Effector memory CD4-positive, alpha-beta T cell (primary cell): ENCODE data around the gene MDN1.

Source experiments
- DNase-seq, 3 donors: peaks; one replicate each; pipeline ENCODE4 v3.0.0-alpha.2; 2020
- H3K27ac ChIP-seq: 2 replicates; pipeline ENCODE4 v1.7.0; 2013; ENCODE audit warnings: mild to moderate bottlenecking, low read length, moderate library complexity; ENCODE audit not compliant: insufficient read depth, poor library complexity, severe bottlenecking
- H3K27me3 ChIP-seq: replicated peaks from 2 replicates; pipeline ENCODE4 v1.7.0; 2013; ENCODE audit warnings: mild to moderate bottlenecking, low read length; ENCODE audit not compliant: insufficient read depth, control insufficient read depth, poor library complexity, severe bottlenecking
- H3K36me3 ChIP-seq: 2 replicates; pipeline ENCODE4 v1.7.0; 2013; ENCODE audit warnings: mild to moderate bottlenecking, low read length, moderate library complexity; ENCODE audit not compliant: control insufficient read depth, insufficient read depth
- H3K4me1 ChIP-seq: 2 replicates; pipeline ENCODE4 v1.7.0; 2013; ENCODE audit warnings: low read length, mild to moderate bottlenecking; ENCODE audit not compliant: control insufficient read depth, insufficient read depth, poor library complexity, severe bottlenecking
- H3K4me3 ChIP-seq: 2 replicates; pipeline ENCODE4 v1.7.0; 2013; ENCODE audit warnings: low read length, low read depth, mild to moderate bottlenecking; ENCODE audit not compliant: insufficient read depth, poor library complexity, severe bottlenecking
- H3K9me3 ChIP-seq: 2 replicates; pipeline ENCODE4 v1.7.0; 2013; ENCODE audit warnings: mild to moderate bottlenecking, low read length, moderate library complexity; ENCODE audit not compliant: control insufficient read depth

The MDN1 gene

DNA sequence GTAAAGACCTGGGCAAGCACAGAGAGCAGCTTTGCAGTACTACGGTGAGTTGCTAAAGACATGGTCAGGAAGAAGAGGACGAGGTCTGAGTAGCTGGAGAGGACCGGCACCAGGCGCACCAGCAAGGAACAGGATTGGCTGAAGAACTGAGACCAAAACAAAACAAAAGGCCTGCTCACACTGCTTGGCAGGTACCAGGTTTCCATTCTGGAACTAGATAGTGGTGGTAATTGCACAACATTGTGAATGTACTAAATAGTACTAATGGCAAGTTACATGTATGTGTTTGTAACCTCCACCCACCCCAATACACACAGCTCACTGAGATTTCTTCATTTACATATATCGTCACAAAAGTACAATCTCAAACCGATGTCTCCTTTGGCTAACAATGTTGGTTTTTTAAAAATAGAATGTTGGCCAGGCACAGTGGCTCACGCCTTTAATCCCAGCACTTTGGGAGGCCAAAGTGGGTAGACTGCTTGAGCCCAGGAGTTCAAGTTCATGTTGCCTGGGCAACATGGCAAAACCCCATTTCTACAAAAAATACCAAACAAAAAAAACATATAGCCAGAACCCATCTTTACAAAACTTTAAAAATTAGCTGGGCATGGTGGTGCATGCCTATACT lies 148.5 kb downstream of the MDN1 start:
- H3K36me3 ChIP-seq = peaks cover 89% of the 10 kb centered on the region
- no peak for DNase-seq
- no peaks in the 10 kb centered on the region for H3K27me3 ChIP-seq
- no peak overlapping the region for H3K4me3 ChIP-seq
- no peaks in the 10 kb centered on the region for H3K9me3 ChIP-seq
- H3K27ac ChIP-seq = no peak overlapping the region
- no peaks in the 10 kb centered on the region for H3K4me1 ChIP-seq

DNA sequence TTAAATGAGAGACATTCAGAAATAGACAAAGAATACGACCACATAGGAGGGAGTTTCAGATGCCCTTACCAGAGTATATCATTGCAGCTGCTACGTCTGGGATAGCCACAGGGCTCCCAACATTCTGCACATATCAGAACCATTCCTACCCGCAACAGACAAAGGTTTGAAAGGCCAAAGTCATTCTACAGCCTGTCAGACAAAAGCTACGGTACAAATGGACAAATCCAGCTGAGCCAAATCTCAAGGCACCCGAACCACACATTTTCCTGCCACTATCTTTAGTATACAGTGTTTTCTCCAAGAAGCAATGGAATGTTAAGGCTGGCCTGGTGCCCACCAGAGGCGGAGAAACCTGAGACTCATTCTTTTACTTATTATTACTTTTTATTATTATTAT lies 150.6 kb downstream of the MDN1 start:
- Histone ChIP-seq H3K4me1 (no peaks in the 10 kb centered on the region), H3K27ac (no peak overlapping the region), H3K9me3 (no peaks in the 10 kb centered on the region), H3K4me3 (no peak overlapping the region), H3K27me3 (no peaks in the 10 kb centered on the region), H3K36me3 (peaks cover 85% of the 10 kb centered on the region)
- DNase-seq = no peak

DNA sequence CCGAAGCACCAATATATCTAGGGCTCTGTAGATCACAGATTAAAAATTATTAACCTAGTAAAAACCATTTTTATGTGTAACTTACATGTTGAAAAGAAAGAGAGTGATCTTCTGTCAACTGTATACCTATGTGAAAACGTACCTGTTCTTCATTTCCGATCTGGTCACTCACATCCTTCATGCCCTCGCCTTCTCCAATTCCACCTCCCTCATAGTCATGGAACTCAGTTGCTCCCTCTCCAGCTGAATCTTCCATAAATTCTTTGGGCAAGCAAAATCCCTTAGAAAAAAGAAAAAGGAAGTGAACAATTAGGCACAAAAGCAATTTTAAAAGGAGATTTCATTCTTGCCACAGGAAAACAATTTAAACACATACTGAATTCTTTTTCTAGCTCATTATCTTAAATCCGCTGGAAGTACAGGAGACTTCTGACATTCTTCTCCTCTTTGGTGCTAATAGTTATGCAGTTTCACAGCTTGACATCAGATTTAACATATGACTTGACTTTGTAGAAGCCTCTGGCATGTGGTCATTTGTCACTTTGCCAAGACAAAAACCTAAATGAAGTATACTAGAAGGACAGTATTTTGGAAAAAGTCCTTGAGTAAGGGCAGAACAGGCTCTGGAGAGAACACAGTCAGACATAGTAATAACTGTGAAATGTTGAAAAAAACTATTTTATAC lies 151.6 kb downstream of the MDN1 start:
- DNase-seq = no peak
- no peaks in the 10 kb centered on the region for H3K27me3 ChIP-seq
- no peaks in the 10 kb centered on the region for H3K4me1 ChIP-seq
- H3K9me3 ChIP-seq = no peaks in the 10 kb centered on the region
- peaks cover 81% of the 10 kb centered on the region for H3K36me3 ChIP-seq
- no peak overlapping the region for H3K27ac ChIP-seq
- H3K4me3 ChIP-seq = no peak overlapping the region

DNA sequence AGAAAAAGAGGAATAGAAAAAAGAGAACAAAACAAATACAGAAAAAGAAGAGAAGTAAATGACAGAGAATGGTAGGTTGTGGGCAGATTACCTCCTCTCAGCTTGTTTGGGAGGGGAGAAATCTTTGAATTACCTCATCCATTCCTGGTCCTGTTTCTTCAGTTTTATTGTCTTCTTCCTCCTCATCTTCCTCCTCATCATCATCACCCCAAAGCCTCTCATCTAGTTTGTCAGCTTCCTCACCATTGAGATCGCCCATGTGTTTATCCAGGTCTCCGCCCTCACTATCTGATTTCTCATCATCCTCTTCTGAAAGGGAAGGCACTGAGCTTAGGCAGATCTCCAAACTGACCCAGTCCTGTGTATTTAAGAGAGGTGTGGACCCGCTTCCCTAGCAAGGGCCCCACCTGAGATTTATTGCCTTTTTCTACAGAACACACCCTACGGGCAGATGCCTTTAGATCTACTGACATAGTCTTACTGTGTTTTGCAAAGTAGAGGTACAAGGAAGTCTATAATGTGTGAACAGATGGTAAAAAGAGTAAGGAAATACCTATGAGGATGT lies 156.9 kb downstream of the MDN1 start:
- H3K36me3 ChIP-seq = peaks cover 76% of the 10 kb centered on the region
- H3K9me3 ChIP-seq = no peaks in the 10 kb centered on the region
- DNase-seq = no peak
- no peaks in the 10 kb centered on the region for H3K27me3 ChIP-seq
- no peak overlapping the region for H3K4me3 ChIP-seq
- no peak overlapping the region for H3K27ac ChIP-seq
- H3K4me1 ChIP-seq = no peaks in the 10 kb centered on the region

DNA sequence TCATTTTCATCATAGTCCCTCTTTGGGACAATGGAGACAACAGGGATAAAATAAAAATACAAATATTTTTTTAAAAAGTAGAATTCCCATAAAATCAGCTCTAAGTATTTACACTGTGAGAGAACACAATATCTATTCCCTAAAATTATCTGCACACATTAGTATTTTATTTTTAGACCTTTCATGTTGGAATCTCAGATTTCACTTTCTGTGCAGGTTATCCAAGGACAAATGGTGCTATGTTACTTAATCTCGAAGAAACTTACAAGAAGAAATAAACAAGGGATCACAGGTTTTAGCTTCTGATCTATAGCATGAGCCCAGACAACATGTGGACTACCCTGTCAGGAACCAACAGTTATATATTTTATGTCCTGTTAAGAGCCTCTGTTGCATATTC lies 158.0 kb downstream of the MDN1 start:
- no peak for DNase-seq
- Histone ChIP-seq H3K4me3 (no peak overlapping the region), H3K9me3 (no peaks in the 10 kb centered on the region)

DNA sequence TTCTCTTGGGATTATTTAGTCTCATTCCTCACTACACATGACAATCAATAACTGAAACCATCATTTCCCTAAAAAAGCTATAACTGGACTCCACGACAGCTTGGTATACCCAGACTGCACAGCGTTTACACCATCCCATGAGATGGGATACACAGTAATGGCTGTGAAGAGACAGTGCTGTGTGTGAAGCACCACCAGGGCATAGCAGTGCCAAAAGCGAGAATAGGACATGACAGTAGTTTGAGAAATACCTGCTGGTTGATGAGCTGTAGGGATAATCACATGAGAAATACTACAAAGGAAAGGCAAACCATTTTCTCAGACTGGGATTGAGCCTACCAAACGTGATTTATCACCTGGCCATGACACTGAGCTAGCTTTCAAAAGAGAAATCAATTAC lies 158.6 kb downstream of the MDN1 start:
- Histone ChIP-seq H3K4me3 (no peak overlapping the region), H3K27me3 (no peaks in the 10 kb centered on the region), H3K9me3 (no peaks in the 10 kb centered on the region), H3K36me3 (peaks cover 76% of the 10 kb centered on the region), H3K27ac (no peak overlapping the region), H3K4me1 (no peaks in the 10 kb centered on the region)
- no peak for DNase-seq

More for the DNA sequence above, 158.0 kb downstream of the MDN1 start:
- Histone ChIP-seq H3K4me1 (no peaks in the 10 kb centered on the region), H3K27ac (no peak overlapping the region), H3K36me3 (peaks cover 76% of the 10 kb centered on the region), H3K27me3 (no peaks in the 10 kb centered on the region)

DNA sequence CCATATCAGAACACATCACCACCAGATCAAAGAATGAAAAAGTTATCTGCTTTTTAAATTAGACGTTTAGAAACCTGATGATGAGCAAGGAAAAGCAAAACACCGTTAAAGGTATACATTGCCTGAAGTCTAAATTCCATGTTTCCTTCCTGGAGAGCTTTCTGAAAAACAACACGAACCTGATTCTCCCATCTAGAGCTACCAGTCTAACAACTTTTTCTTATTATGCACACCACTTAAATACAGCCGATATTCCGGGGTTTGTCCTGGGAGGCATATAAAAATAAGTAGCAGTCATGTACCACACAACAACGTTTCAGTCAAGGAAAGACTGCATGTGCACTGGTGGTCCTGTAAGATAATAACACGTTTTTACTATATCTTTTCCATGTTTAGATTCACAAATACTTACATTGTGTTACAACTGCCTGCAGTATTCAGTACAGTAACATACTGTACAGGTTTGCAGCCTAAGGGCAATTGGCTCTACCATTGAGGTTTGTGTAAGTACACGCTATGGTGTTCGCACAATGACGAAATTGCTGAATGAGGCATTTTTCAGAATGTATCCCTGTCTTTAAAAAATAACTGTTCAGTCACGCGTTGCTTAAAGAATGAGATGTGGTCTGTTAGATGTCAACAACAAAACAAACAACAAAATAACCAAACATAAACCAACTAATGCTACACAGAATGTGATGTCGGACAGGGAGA lies 162.0 kb downstream of the MDN1 start:
- peaks cover 67% of the 10 kb centered on the region for H3K36me3 ChIP-seq
- H3K4me1 ChIP-seq = no peaks in the 10 kb centered on the region
- H3K4me3 ChIP-seq = no peak overlapping the region
- DNase-seq = no peak
- H3K9me3 ChIP-seq = no peaks in the 10 kb centered on the region
- H3K27ac ChIP-seq = no peak overlapping the region
- H3K27me3 ChIP-seq = no peaks in the 10 kb centered on the region

DNA sequence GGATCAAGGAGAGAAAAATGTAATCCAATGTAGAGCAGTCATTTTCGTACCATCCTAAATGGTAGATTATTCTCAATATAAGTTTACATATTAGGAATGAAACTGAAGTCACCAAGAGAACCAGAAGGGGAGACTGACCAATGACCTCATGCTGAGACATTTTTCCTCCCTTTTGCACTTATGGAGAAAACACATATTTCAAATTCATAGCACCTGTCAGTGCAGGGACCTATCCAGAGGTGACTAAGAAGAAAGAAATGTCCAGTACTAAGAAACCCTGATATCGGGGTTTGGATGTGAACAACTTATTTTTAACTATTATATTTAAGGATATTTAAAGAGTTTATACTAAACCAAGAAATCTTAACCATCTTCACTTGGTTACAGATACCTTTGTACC lies 164.5 kb downstream of the MDN1 start:
- no peak for DNase-seq
- Histone ChIP-seq H3K4me3 (no peak overlapping the region), H3K36me3 (peaks cover 69% of the 10 kb centered on the region), H3K4me1 (no peaks in the 10 kb centered on the region), H3K27ac (no peak overlapping the region), H3K27me3 (no peaks in the 10 kb centered on the region), H3K9me3 (no peaks in the 10 kb centered on the region)

DNA sequence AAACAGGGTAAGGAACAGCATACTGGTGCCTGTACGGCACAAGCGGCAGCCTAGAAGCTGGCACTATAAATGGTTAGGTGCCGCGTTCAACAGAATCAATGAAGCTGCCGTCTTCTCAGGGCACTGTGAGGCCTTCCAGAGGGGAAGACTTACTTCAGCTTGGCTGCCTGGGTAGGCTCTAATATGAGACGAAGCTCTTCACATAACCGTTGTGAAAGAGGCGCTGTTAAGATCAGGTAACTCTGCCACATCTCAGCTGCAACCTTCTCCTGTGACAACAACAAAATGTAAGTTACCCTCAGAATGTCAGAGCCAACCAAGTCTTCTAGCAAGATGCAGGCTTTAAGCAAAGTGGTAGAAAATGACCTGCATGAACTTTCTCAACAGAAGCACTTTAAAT lies 169.0 kb downstream of the MDN1 start:
- H3K4me1 ChIP-seq = no peaks in the 10 kb centered on the region
- H3K27ac ChIP-seq = no peak overlapping the region
- no peaks in the 10 kb centered on the region for H3K9me3 ChIP-seq
- no peak overlapping the region for H3K4me3 ChIP-seq
- DNase-seq = no peak
- H3K27me3 ChIP-seq = no peaks in the 10 kb centered on the region
- peaks cover 65% of the 10 kb centered on the region for H3K36me3 ChIP-seq

DNA sequence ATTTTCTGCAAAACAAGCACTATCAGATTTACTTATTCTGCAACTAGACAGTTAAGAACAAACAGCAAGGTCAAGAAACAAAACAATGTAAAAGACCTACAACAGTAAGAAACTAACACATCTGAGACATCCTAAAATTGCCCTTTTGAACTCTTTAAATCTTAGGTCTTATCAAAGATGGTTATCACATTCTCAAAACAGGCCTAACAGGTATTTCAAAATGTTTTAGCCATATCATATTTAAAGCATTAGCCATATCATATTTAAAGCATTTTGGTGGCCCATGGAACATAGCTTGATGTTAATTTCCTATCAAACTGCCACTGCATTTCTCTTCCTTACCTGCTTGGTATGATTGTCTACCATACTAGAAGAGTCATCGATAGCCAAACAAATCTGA lies 169.9 kb downstream of the MDN1 start:
- no peak for DNase-seq
- Histone ChIP-seq H3K36me3 (peaks cover 64% of the 10 kb centered on the region), H3K9me3 (no peaks in the 10 kb centered on the region), H3K27ac (no peak overlapping the region), H3K27me3 (no peaks in the 10 kb centered on the region), H3K4me3 (no peak overlapping the region), H3K4me1 (no peaks in the 10 kb centered on the region)
